OCI-LY7 (cell line): ENCODE measurements around the gene R3HDML.

ENCODE experiments used
- EZH2phosphoT487 ChIP-seq: fragments of 200-600 bp; sonication (generic); IDR thresholded peaks from 2 replicates; pipeline ENCODE4 v1.6.1; 2018; ENCODE audit warnings: low read depth, borderline replicate concordance, mild to moderate bottlenecking, mixed run types, antibody characterized with exemption, low read length, moderate library complexity, mixed read lengths
- TF ChIP-seq, protein P1 (sequence below): fragments of 200-600 bp; sonication (generic); conservative IDR thresholded peaks from 2 replicates; pipeline ENCODE4 v1.5.1; 2014; ENCODE audit warnings: mild to moderate bottlenecking, antibody characterized with exemption, low read length, moderate library complexity, mixed read lengths

DNA sequence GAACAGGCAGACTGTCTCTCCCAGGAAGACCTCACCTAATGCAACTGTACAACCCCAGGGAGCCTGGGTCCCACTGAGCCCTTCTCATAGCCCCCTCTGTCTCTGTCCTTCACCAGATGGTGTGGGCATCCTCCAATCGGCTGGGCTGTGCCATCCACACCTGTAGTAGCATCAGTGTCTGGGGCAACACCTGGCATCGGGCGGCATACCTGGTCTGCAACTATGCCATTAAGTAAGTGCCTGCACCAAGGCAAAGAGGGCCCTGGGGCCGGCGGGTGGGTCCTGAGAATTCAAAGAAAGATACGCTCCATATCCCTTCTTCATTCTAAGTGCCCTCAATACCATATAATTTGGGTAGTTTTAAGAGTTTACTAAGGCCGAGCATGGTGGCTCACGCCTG lies 8.3 kb downstream of the R3HDML start:
- TF ChIP-seq, protein P1, sequence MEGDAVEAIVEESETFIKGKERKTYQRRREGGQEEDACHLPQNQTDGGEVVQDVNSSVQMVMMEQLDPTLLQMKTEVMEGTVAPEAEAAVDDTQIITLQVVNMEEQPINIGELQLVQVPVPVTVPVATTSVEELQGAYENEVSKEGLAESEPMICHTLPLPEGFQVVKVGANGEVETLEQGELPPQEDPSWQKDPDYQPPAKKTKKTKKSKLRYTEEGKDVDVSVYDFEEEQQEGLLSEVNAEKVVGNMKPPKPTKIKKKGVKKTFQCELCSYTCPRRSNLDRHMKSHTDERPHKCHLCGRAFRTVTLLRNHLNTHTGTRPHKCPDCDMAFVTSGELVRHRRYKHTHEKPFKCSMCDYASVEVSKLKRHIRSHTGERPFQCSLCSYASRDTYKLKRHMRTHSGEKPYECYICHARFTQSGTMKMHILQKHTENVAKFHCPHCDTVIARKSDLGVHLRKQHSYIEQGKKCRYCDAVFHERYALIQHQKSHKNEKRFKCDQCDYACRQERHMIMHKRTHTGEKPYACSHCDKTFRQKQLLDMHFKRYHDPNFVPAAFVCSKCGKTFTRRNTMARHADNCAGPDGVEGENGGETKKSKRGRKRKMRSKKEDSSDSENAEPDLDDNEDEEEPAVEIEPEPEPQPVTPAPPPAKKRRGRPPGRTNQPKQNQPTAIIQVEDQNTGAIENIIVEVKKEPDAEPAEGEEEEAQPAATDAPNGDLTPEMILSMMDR: no peak
- TF ChIP-seq EZH2phosphoT487: no peak
